Neuronal stem cell (in vitro differentiated cells): ENCODE results near the gene CST4. TPM values are rescaled to one million over a fixed set of nuclear protein-coding genes. Genes with fewer than 3 reads are reported as not detected.
A peak's percentile ranks its signal among the peaks of the same experiment; 100 is the strongest.
"Not testable (repeated sequence)": the region's sequence is repeated elsewhere in the genome, so short reads cannot be mapped to it uniquely, and the experiment has no call there.

ENCODE experiments used
- DNase-seq: peaks from one replicate; pipeline ENCODE4 v3.0.0-alpha.2; 2013; ENCODE audit warnings: low spot score
- H2AFZ ChIP-seq: one replicate; pipeline ENCODE4 v1.6.1; 2013; ENCODE audit warnings: mild to moderate bottlenecking, low read length, inconsistent platforms
- H2AK5ac ChIP-seq: 2 replicates; pipeline ENCODE4 v1.6.1; 2013; ENCODE audit warnings: low read depth, mild to moderate bottlenecking, inconsistent platforms, low read length, moderate library complexity, mixed read lengths
- H2BK120ac ChIP-seq: 2 replicates; pipeline ENCODE4 v1.6.1; 2013; ENCODE audit warnings: low read depth, mild to moderate bottlenecking, inconsistent platforms, low read length, moderate library complexity, mixed read lengths
- H2BK12ac ChIP-seq: one replicate; pipeline ENCODE4 v1.6.1; 2013; ENCODE audit warnings: low read length, inconsistent platforms
- H2BK15ac ChIP-seq: 2 replicates; pipeline ENCODE4 v1.6.1; 2013; ENCODE audit warnings: mild to moderate bottlenecking, low read length, inconsistent platforms, mixed read lengths
- H2BK5ac ChIP-seq: one replicate; pipeline ENCODE4 v1.6.1; 2013; ENCODE audit warnings: inconsistent platforms, mild to moderate bottlenecking, low read length, moderate library complexity
- H3K14ac ChIP-seq: one replicate; pipeline ENCODE4 v1.6.1; 2013; ENCODE audit warnings: low read length, inconsistent platforms
- H3K18ac ChIP-seq: 2 replicates; pipeline ENCODE4 v1.6.1; 2013; ENCODE audit warnings: low read length, inconsistent platforms
- H3K23ac ChIP-seq: 2 replicates; pipeline ENCODE4 v1.6.1; 2013; ENCODE audit warnings: low read depth, mild to moderate bottlenecking, mixed read lengths, low read length, inconsistent platforms; ENCODE audit not compliant: poor library complexity
- H3K27ac ChIP-seq: replicated peaks from 3 replicates; pipeline ENCODE4 v1.5.1; 2013; ENCODE audit warnings: low read length, inconsistent platforms
- H3K27me3 ChIP-seq, 3 experiments: 2 replicates each; pipeline ENCODE4 v1.6.1; 2013; ENCODE audit warnings: low read length in 3 of 3, mild to moderate bottlenecking in 2 of 3, inconsistent platforms in 1 of 3, low read depth in 1 of 3, mixed read lengths in 1 of 3, moderate library complexity in 1 of 3; ENCODE audit not compliant: control insufficient read depth in 3 of 3, insufficient read depth in 3 of 3
- H3K36me3 ChIP-seq, 2 donors: replicated peaks in 1 of 2; 2 replicates each; pipeline ENCODE4 v1.6.1; 2013; ENCODE audit warnings: low read length in 2 of 2; ENCODE audit not compliant: control insufficient read depth in 2 of 2, insufficient read depth in 2 of 2
- H3K4ac ChIP-seq: 2 replicates; pipeline ENCODE4 v1.6.1; 2013; ENCODE audit warnings: inconsistent platforms, mild to moderate bottlenecking, low read length, moderate library complexity
- H3K4me1 ChIP-seq, 2 donors: 1 replicate in 1 of 2; 2 replicates in 1 of 2; pipeline ENCODE4 v1.6.1; 2013; ENCODE audit warnings: low read length in 2 of 2, low read depth in 1 of 2; ENCODE audit not compliant: control insufficient read depth in 2 of 2, insufficient read depth in 1 of 2
- H3K4me2 ChIP-seq: one replicate; pipeline ENCODE4 v1.6.1; 2013; ENCODE audit warnings: mild to moderate bottlenecking, low read length, inconsistent platforms; ENCODE audit not compliant: insufficient read depth, poor library complexity, severe bottlenecking
- H3K4me3 ChIP-seq, 2 donors: 2 replicates each; pipeline ENCODE4 v1.5.1; 2013; ENCODE audit warnings: low read length in 2 of 2, mild to moderate bottlenecking in 2 of 2, inconsistent platforms in 1 of 2, moderate library complexity in 1 of 2
- H3K79me1 ChIP-seq: one replicate; pipeline ENCODE4 v1.6.1; 2013; ENCODE audit warnings: low read depth, mild to moderate bottlenecking, inconsistent platforms, low read length, moderate library complexity
- H3K9ac ChIP-seq: one replicate; pipeline ENCODE4 v1.6.1; 2013; ENCODE audit warnings: mild to moderate bottlenecking, low read depth, low read length, inconsistent platforms; ENCODE audit not compliant: poor library complexity
- H3K9me3 ChIP-seq, 2 donors: replicated peaks in 1 of 2; 2 replicates each; pipeline versions ENCODE3 to v1.6.1; 2013; ENCODE audit warnings: low read length in 2 of 2, mild to moderate bottlenecking in 2 of 2, inconsistent platforms in 1 of 2, low read depth in 1 of 2, mixed read lengths in 1 of 2, moderate library complexity in 1 of 2; ENCODE audit not compliant: control insufficient read depth in 2 of 2, insufficient read depth in 1 of 2
- H4K8ac ChIP-seq: one replicate; pipeline ENCODE4 v1.6.1; 2013; ENCODE audit warnings: low read depth, mild to moderate bottlenecking, inconsistent platforms, low read length, moderate library complexity
- H4K91ac ChIP-seq: one replicate; pipeline ENCODE4 v1.6.1; 2013; ENCODE audit warnings: low read length, low read depth, mild to moderate bottlenecking, inconsistent platforms; ENCODE audit not compliant: poor library complexity
- WGBS, 2 donors: extraction: QIAGEN DNeasy Blood & Tissue Kit; methylation state at CpG; one replicate each; pipeline ENCODE4 v1.1.7; 2013; ENCODE audit warnings: missing lambda C conversion rate in 2 of 2, mixed read lengths in 1 of 2; ENCODE audit not compliant: insufficient read length in 2 of 2, insufficient replicate concordance in 1 of 2; ENCODE audit errors: extremely low coverage in 2 of 2; 5-methylcytosine and 5-hydroxymethylcytosine counted together
- polyA plus RNA-seq, 2 experiments: library from polyadenylated mRNA; stranded (reverse); fragments of 200-250 nt; gene quantifications; one replicate each; pipeline ENCODE4 v1.2.3, GENCODE V29; 2013

CST4 gene, protein sequence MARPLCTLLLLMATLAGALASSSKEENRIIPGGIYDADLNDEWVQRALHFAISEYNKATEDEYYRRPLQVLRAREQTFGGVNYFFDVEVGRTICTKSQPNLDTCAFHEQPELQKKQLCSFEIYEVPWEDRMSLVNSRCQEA
- not detected for polyA plus RNA-seq (2013, experiment 1 of 2)
- not detected for polyA plus RNA-seq (2013, experiment 2 of 2)

- H2BK120ac ChIP-seq, H3K36me3 ChIP-seq, H3K4me2 ChIP-seq, H3K27ac ChIP-seq, H2AFZ ChIP-seq, H3K27me3 ChIP-seq, H2BK5ac ChIP-seq, H3K4me1 ChIP-seq, H3K4me3 ChIP-seq, H3K4ac ChIP-seq, H3K79me1 ChIP-seq, H2AK5ac ChIP-seq, DNase-seq, H3K9ac ChIP-seq, H4K91ac ChIP-seq, H3K9me3 ChIP-seq, H2BK12ac ChIP-seq, H3K23ac ChIP-seq: not testable (repeated sequence)
- H4K8ac ChIP-seq = peak within 1 kb of the TSS; percentile 93
- H3K18ac ChIP-seq = peak within 1 kb of the TSS; percentile 8
- peak within 1 kb of the TSS; percentile 38 for H3K14ac ChIP-seq
- H2BK15ac ChIP-seq = peak within 1 kb of the TSS; percentile 39
- no CpG with 5 or more reads among the region's 12 CpGs for WGBS, 2 donors
Observed at GRCh38 chr20:23688684-23689398, at the start of gene CST4. Gene CST4 (minus strand): TSS chr20:23689038. CDS start chr20:23688969, 69 bp downstream.

DNA sequence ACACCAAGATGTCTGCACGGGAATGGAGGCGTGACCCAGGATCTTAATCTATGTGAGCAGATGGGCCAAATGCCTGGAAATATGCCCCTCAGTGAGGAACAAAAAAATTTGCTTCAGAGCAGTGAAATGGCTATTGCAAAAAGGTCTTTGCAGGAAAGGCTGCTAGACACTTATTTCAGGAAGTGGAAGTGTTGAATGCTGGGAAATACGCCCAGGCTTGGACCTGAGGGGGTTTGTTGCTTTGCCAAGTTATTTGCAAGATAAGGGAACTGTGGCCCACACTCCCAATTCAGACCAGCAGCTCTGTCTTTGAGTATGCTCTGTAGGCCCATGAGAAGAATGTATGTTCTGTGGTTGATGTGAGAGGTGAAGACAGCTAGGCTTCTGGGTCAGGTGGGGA, 46.6 kb upstream of the CST4 start:
- not testable (repeated sequence) for H3K9ac ChIP-seq, H4K91ac ChIP-seq, H3K4me3 ChIP-seq, H3K36me3 ChIP-seq, H4K8ac ChIP-seq, H2BK15ac ChIP-seq, H2AK5ac ChIP-seq, H2BK12ac ChIP-seq, H3K9me3 ChIP-seq, H3K27me3 ChIP-seq, H3K18ac ChIP-seq, H2BK5ac ChIP-seq, H3K14ac ChIP-seq, H3K4me2 ChIP-seq, DNase-seq, H2AFZ ChIP-seq, H2BK120ac ChIP-seq, H3K4ac ChIP-seq, H3K4me1 ChIP-seq, H3K23ac ChIP-seq, H3K27ac ChIP-seq, H3K79me1 ChIP-seq
- WGBS, 2 donors = no CpG with 5 or more reads among the region's 3 CpGs

- not testable (repeated sequence) for H3K23ac ChIP-seq, H3K18ac ChIP-seq, H4K91ac ChIP-seq, H2BK12ac ChIP-seq, H3K27ac ChIP-seq, H3K4me1 ChIP-seq, H4K8ac ChIP-seq, H3K36me3 ChIP-seq, H3K14ac ChIP-seq, H2AFZ ChIP-seq, H3K9ac ChIP-seq, H2BK15ac ChIP-seq, H3K79me1 ChIP-seq, H3K27me3 ChIP-seq, DNase-seq, H3K9me3 ChIP-seq, H2BK5ac ChIP-seq, H3K4me3 ChIP-seq, H2AK5ac ChIP-seq, H2BK120ac ChIP-seq, H3K4me2 ChIP-seq, H3K4ac ChIP-seq
- no CpG with 5 or more reads among the region's 2 CpGs for WGBS, 2 donors
Observed at GRCh38 chr20:23734949-23735348, 46.1 kb upstream of the CST4 start.

DNA sequence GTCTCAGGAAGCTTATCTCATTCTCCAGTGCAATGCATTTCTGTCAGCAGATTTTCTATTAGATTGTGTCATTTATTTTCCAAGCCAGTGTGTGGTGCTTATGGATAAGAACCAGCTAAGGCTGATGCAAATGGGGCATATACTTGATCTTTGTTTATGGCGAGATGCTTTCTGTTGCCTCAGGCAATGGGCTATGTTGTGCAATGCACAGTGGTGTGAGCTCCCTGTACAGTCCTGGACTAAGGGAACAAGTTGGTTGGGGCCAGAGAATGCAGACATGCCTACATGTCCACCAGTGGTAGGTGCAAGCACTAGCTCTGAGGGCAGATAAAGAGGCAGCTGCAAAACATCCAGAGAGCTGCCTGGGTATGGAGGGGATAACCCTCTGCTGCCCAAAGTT, 45.6 kb upstream of the CST4 start:
- H3K27ac ChIP-seq, H2AK5ac ChIP-seq, DNase-seq, H3K79me1 ChIP-seq, H2AFZ ChIP-seq, H4K8ac ChIP-seq, H2BK15ac ChIP-seq, H2BK5ac ChIP-seq, H3K18ac ChIP-seq, H3K4ac ChIP-seq, H3K14ac ChIP-seq, H3K27me3 ChIP-seq, H3K9ac ChIP-seq, H3K4me2 ChIP-seq, H2BK120ac ChIP-seq, H3K9me3 ChIP-seq, H3K23ac ChIP-seq, H4K91ac ChIP-seq, H3K4me1 ChIP-seq, H2BK12ac ChIP-seq, H3K4me3 ChIP-seq, H3K36me3 ChIP-seq: not testable (repeated sequence)
- no CpG with 5 or more reads among the region's 1 CpG for WGBS, 2 donors
